ENCODE data around the gene TENM4. TPM values are rescaled to one million over a fixed set of nuclear protein-coding genes. Genes with fewer than 3 reads are reported as not detected.

TENM4 gene
- total RNA-seq, 2 experiments from 2014 or later = not detected

- ChIA-PET POLR2A (no interaction called here), CTCF (ENCODE audit: unreplicated experiment) (interaction anchor here (1.7 kb wide), 1 partner anchor 454 kb away, joined by 15 read pairs; no protein-coding TSS in a partner anchor)
- intact Hi-C loops (cut with micrococcal nuclease; ENCODE audit: unreplicated experiment) = loop anchor here (10.0 kb wide), 2 partner anchors 148 to 428 kb away; no protein-coding TSS in a partner anchor
- no TSS peak for BruUV-seq (replicated peaks)
- peak; percentile 70 for DNase-seq (ENCODE audit: low spot score)
- H3K4me1 ChIP-seq (ENCODE audit: insufficient read depth, low read length, poor library complexity, severe bottlenecking) = no peaks in the 10 kb centered on the region
- H3K4me3 ChIP-seq (ENCODE audit: low read depth, low read length, poor library complexity, severe bottlenecking) = no peak overlapping the region
- no peak overlapping the region for H2AFZ ChIP-seq (ENCODE audit: low read length)
- no peak overlapping the region for H3K27ac ChIP-seq (ENCODE audit: low read depth, low read length, poor library complexity, severe bottlenecking)
- H3K9me2 ChIP-seq (ENCODE audit: insufficient read depth, low read length) = no peaks in the 10 kb centered on the region
- no peaks in the 10 kb centered on the region for H3K9me3 ChIP-seq (ENCODE audit: low read length)
- no peaks in the 10 kb centered on the region for H3K36me3 ChIP-seq (ENCODE audit: insufficient read depth, low read length)
- H3K4me2 ChIP-seq (ENCODE audit: low read length) = no peak overlapping the region
- H4K20me1 ChIP-seq (ENCODE audit: insufficient read depth, low read length) = no peaks in the 10 kb centered on the region
- H3K79me2 ChIP-seq (ENCODE audit: insufficient read depth, low read depth, low read length) = no peaks in the 10 kb centered on the region
- TF ChIP-seq EZH2phosphoT487 (IDR thresholded peaks at IDR 0.05; ENCODE audit: borderline replicate concordance, low read depth, low read length) (no peak), CTCF (conservative IDR thresholded peaks at IDR 0.05; ENCODE audit: low read length) (peak; percentile 91)
These were observed 794.2 kb downstream of the TENM4 start for GRCh38 chr11:78646564-78647185.

GRCh38 chr11:78645226-78646202 lies 795.3 kb downstream of the TENM4 start:
- intact Hi-C loops (cut with micrococcal nuclease; ENCODE audit: unreplicated experiment) = loop anchor here (1.0 to 10.0 kb wide), 5 partner anchors 70 to 847 kb away; no protein-coding TSS in a partner anchor
- Histone ChIP-seq H3K36me3 (ENCODE audit: insufficient read depth, low read length) (no peaks in the 10 kb centered on the region), H2AFZ (ENCODE audit: low read length) (peak overlapping the region; percentile 35; the same call in 1 of the 2 replicates), H3K9me2 (ENCODE audit: insufficient read depth, low read length) (no peaks in the 10 kb centered on the region), H3K9me3 (ENCODE audit: low read length) (no peaks in the 10 kb centered on the region), H3K27ac (ENCODE audit: low read depth, low read length, poor library complexity, severe bottlenecking) (no peak overlapping the region), H3K79me2 (ENCODE audit: insufficient read depth, low read depth, low read length) (no peaks in the 10 kb centered on the region), H3K4me3 (ENCODE audit: low read depth, low read length, poor library complexity, severe bottlenecking) (no peak overlapping the region), H4K20me1 (ENCODE audit: insufficient read depth, low read length) (no peaks in the 10 kb centered on the region), H3K4me2 (ENCODE audit: low read length) (peak overlapping the region; percentile 19; the same call in 1 of the 2 replicates), H3K4me1 (ENCODE audit: insufficient read depth, low read length, poor library complexity, severe bottlenecking) (no peaks in the 10 kb centered on the region)
- TF ChIP-seq CTCF (conservative IDR thresholded peaks at IDR 0.05; ENCODE audit: low read length) = peak; percentile 94
- TF ChIP-seq EZH2phosphoT487 (IDR thresholded peaks at IDR 0.05; ENCODE audit: borderline replicate concordance, low read depth, low read length) = no peak
- peak; percentile 73 for DNase-seq (ENCODE audit: low spot score)
- BruUV-seq (replicated peaks) = no TSS peak
- CTCF ChIA-PET (ENCODE audit: unreplicated experiment) = interaction anchor here (1.0 to 1.7 kb wide), 3 partner anchors 26 to 455 kb away, joined by 3 to 15 read pairs (median 12); no protein-coding TSS in a partner anchor
- POLR2A ChIA-PET = interaction anchor here (1.0 to 1.3 kb wide), 2 partner anchors 70 to 162 kb away, joined by 3 to 6 read pairs; no protein-coding TSS in a partner anchor
